Endothelial cell (in vitro differentiated cells): ENCODE results near the gene TCAP. TPM values are rescaled to one million over a fixed set of nuclear protein-coding genes. Genes with fewer than 3 reads are reported as not detected.

Source experiments
- DNase-seq: peaks from one replicate; pipeline ENCODE4 v3.0.0; 2021; ENCODE audit warnings: low spot score
- H3K27ac Mint-ChIP-seq: one replicate; pipeline ENCODE4 v1.8.0; 2021; ENCODE audit warnings: mixed read lengths, inconsistent platforms; ENCODE audit not compliant: unreplicated experiment
- H3K27me3 Mint-ChIP-seq: one replicate; pipeline ENCODE4 v1.8.0; 2021; ENCODE audit warnings: mild to moderate bottlenecking, moderate library complexity, mixed read lengths, inconsistent platforms; ENCODE audit not compliant: unreplicated experiment
- H3K36me3 Mint-ChIP-seq: one replicate; pipeline ENCODE4 v1.8.0; 2021; ENCODE audit warnings: mild to moderate bottlenecking, low read depth, mixed read lengths, inconsistent platforms; ENCODE audit not compliant: unreplicated experiment
- H3K4me1 Mint-ChIP-seq: one replicate; pipeline ENCODE4 v1.8.0; 2021; ENCODE audit warnings: mild to moderate bottlenecking, mixed read lengths, inconsistent platforms; ENCODE audit not compliant: unreplicated experiment
- H3K4me3 Mint-ChIP-seq: one replicate; pipeline ENCODE4 v1.8.0; 2021; ENCODE audit warnings: mild to moderate bottlenecking, mixed read lengths, inconsistent platforms; ENCODE audit not compliant: unreplicated experiment
- H3K9me3 Mint-ChIP-seq: one replicate; pipeline ENCODE4 v1.8.0; 2021; ENCODE audit warnings: mixed read lengths, inconsistent platforms; ENCODE audit not compliant: unreplicated experiment
- CTCF ChIP-seq: fragments of 200-600 bp; sonication (generic); IDR thresholded peaks from one replicate; pipeline ENCODE4 v1.5.0; 2021; ENCODE audit warnings: antibody characterized with exemption; ENCODE audit not compliant: unreplicated experiment
- total RNA-seq: library from RNA; stranded (reverse); fragmentation: NEBNext Ultra II Directional; extraction: Animal tissue kit (Norgen Biotek cat#: 25700); gene quantifications from one replicate; pipeline ENCODE4 v1.2.1, GENCODE V29; 2021; ENCODE audit not compliant: unreplicated experiment

Gene TCAP
- total RNA-seq, 1 donor from 2014 or later = 1.2 TPM

- Mint-ChIP-seq H3K27me3 (peaks cover 28% of the 10 kb centered on the region), H3K9me3 (no peaks in the 10 kb centered on the region), H3K4me1 (peaks cover 4% of the 10 kb centered on the region), H3K4me3 (no peak overlapping the region), H3K27ac (no peak overlapping the region), H3K36me3 (peaks cover 5% of the 10 kb centered on the region)
- DNase-seq = no peak
- TF ChIP-seq CTCF = no peak
These were observed 2.3 kb downstream of the TCAP start for GRCh38 chr17:39667262-39667944.

DNA sequence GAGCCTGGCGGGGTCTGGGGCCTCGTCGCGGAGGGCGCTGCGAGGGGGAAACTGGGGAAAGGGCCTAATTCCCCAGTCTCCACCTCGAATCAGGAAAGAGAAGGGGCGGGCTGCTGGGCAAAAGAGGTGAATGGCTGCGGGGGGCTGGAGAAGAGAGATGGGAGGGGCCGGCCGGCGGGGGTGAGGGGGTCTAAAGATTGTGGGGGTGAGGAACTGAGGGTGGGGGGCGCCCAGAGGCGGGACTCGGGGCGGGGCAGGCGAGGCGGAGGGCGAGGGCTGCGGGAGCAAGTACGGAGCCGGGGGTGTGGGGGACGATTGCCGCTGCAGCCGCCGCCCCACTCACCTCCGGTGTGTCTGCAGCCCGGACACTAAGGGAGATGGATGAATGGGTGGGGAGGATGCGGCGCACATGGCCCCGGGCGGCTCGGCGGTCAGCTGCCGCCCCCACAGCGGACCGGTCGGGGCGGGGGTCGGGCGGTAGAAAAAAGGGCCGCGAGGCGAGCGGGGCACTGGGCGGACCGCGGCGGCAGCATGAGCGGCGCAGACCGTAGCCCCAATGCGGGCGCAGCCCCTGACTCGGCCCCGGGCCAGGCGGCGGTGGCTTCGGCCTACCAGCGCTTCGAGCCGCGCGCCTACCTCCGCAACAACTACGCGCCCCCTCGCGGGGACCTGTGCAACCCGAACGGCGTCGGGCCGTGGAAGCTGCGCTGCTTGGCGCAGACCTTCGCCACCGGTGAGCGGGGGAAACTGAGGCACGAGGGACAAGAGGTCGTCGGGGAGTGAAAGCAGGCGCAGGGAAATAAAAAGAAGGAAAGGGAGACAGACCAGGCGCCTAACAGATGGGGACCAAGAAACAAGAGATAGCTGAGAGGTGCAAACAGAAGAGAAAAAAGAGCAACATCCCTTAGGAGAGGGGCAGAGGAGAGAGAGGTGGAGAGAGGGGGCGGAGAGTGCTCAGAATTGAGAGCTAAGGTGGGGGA is 3.1 kb downstream of the TCAP start, which contains the start of gene PNMT:
TSS of gene PNMT (plus strand) at position 509 of the 980 bp plus-strand sequence. CDS start at position 532, 23 bp downstream.
- peak; percentile 65 for TF ChIP-seq CTCF
- peaks cover 4% of the 10 kb centered on the region for H3K4me1 Mint-ChIP-seq
- no peaks in the 10 kb centered on the region for H3K9me3 Mint-ChIP-seq
- peaks cover 30% of the 10 kb centered on the region for H3K27me3 Mint-ChIP-seq
- peak within 1 kb of the TSS; percentile 31 for H3K4me3 Mint-ChIP-seq
- no peak within 1 kb of the TSS for H3K27ac Mint-ChIP-seq
- H3K36me3 Mint-ChIP-seq = peaks cover 5% of the 10 kb centered on the region
- DNase-seq = peak; percentile 80

DNA sequence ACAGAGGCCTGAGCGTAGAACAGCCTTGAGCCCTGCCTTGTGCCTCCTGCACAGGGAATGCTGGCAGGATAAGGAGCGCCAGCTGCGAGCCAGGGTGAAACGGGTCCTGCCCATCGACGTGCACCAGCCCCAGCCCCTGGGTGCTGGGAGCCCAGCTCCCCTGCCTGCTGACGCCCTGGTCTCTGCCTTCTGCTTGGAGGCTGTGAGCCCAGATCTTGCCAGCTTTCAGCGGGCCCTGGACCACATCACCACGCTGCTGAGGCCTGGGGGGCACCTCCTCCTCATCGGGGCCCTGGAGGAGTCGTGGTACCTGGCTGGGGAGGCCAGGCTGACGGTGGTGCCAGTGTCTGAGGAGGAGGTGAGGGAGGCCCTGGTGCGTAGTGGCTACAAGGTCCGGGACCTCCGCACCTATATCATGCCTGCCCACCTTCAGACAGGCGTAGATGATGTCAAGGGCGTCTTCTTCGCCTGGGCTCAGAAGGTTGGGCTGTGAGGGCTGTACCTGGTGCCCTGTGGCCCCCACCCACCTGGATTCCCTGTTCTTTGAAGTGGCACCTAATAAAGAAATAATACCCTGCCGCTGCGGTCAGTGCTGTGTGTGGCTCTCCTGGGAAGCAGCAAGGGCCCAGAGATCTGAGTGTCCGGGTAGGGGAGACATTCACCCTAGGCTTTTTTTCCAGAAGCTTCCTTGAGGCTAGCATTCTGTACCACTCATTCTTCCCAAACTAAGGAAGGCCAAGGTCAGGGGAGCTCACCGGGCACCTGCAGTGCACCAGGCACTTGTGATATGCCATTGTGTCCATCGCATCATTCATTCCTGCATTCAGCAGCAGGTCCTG is 5.0 kb downstream of the TCAP start:
- H3K9me3 Mint-ChIP-seq = no peaks in the 10 kb centered on the region
- H3K4me3 Mint-ChIP-seq = no peak overlapping the region
- peaks cover 4% of the 10 kb centered on the region for H3K4me1 Mint-ChIP-seq
- TF ChIP-seq CTCF = no peak
- H3K27ac Mint-ChIP-seq = no peak overlapping the region
- H3K36me3 Mint-ChIP-seq = peaks cover 5% of the 10 kb centered on the region
- DNase-seq = no peak
- peaks cover 27% of the 10 kb centered on the region for H3K27me3 Mint-ChIP-seq

- no peak overlapping the region for H3K4me3 Mint-ChIP-seq
- H3K4me1 Mint-ChIP-seq = peaks cover 4% of the 10 kb centered on the region
- H3K27ac Mint-ChIP-seq = no peak overlapping the region
- TF ChIP-seq CTCF = no peak
- no peaks in the 10 kb centered on the region for H3K9me3 Mint-ChIP-seq
- peaks cover 31% of the 10 kb centered on the region for H3K27me3 Mint-ChIP-seq
- no peak for DNase-seq
- H3K36me3 Mint-ChIP-seq = peaks cover 5% of the 10 kb centered on the region
These were observed 5.6 kb downstream of the TCAP start for GRCh38 chr17:39670746-39671145.
